ENCODE results near the gene SLC25A34. TPM values are rescaled to one million over a fixed set of nuclear protein-coding genes. Genes with fewer than 3 reads are reported as not detected.

The SLC25A34 gene
- total RNA-seq, 1 experiment from 2014 or later, result 1.1 TPM

DNA sequence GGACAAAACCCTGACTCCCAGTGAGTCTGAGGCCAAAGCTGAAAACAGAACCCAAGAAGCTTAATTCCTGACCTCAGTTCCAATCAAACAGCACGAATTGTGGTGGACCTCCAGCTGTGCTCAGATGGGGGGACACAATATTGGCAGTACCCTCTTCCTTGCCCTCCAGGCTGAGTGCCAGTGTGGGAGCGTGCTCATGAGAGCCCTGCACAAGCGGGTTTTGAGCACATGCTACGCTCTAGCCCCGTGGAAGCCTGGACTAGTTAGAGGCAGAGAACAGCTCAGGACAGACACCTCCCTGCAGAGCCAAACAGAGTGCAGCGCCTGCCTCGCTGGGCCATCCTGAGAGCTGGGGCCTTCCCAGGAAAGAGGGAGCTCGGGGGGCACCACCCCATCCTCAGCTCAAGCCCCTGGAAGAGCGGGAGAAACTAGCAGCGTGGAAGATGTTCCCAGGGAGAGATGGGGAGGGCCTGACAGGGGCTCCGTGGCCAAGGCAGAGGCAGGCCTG, 2.8 kb upstream of the SLC25A34 start:
- no peak for DNase-seq (ENCODE audit: low spot score)
- CTCF ChIA-PET, result interaction anchor here (2.7 kb wide), 1 partner anchor 8 kb away, joined by 15 read pairs; no protein-coding TSS in a partner anchor
- H3K27ac Mint-ChIP-seq, result no peak overlapping the region

DNA sequence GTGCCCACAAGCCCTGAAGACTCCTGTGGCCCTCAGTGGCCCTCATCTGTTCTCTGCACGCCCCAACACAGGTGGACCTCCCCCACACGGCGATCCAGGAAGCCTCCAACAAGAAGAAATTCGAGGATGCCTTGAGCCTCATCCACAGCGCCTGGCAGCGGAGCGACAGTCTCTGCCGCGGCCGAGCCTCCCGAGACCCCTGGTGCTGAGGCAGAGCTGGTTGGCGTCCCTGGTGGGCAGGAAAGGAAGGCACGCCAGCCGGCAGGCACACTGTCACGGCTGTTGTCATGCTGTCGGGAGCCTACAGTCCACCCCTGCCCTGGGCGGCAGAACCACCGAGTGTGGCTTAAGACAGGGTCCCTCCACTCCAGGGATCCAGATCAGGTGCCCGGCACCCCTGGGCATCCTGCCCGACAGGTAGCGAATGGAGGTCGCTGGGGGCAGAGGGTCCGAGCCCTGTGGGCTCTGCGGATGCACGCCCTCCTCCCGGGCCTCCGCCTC, 2.3 kb upstream of the SLC25A34 start:
- Mint-ChIP-seq H3K9me3 (no peaks in the 10 kb centered on the region), H3K4me1 (no peaks in the 10 kb centered on the region), H3K36me3 (peaks cover 9% of the 10 kb centered on the region; the same call in 1 of the 2 replicates), H3K27ac (no peak overlapping the region), H3K4me3 (no peak overlapping the region), H3K27me3 (ENCODE audit: low read depth) (no peaks in the 10 kb centered on the region)
- DNase-seq (ENCODE audit: low spot score) (no peak), ATAC-seq (no peak)
- CTCF ChIA-PET, result no interaction called here
- POLR2A ChIA-PET, result no interaction called here
- TF ChIP-seq ZNF219 (CRISPR knock-in tag; IDR thresholded peaks at IDR 0.05; ENCODE audit: borderline replicate concordance), result no peak
- no peak for TF ChIP-seq ZNF138 (CRISPR knock-in tag; conservative IDR thresholded peaks at IDR 0.05)
- TF ChIP-seq, protein P1, sequence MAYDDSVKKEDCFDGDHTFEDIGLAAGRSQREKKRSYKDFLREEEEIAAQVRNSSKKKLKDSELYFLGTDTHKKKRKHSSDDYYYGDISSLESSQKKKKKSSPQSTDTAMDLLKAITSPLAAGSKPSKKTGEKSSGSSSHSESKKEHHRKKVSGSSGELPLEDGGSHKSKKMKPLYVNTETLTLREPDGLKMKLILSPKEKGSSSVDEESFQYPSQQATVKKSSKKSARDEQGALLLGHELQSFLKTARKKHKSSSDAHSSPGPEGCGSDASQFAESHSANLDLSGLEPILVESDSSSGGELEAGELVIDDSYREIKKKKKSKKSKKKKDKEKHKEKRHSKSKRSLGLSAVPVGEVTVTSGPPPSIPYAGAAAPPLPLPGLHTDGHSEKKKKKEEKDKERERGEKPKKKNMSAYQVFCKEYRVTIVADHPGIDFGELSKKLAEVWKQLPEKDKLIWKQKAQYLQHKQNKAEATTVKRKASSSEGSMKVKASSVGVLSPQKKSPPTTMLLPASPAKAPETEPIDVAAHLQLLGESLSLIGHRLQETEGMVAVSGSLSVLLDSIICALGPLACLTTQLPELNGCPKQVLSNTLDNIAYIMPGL (CRISPR knock-in tag; IDR thresholded peaks at IDR 0.05), result no peak
- no peak for TF ChIP-seq SMAD4 (CRISPR knock-in tag; IDR thresholded peaks at IDR 0.05)
- TF ChIP-seq, protein P2, sequence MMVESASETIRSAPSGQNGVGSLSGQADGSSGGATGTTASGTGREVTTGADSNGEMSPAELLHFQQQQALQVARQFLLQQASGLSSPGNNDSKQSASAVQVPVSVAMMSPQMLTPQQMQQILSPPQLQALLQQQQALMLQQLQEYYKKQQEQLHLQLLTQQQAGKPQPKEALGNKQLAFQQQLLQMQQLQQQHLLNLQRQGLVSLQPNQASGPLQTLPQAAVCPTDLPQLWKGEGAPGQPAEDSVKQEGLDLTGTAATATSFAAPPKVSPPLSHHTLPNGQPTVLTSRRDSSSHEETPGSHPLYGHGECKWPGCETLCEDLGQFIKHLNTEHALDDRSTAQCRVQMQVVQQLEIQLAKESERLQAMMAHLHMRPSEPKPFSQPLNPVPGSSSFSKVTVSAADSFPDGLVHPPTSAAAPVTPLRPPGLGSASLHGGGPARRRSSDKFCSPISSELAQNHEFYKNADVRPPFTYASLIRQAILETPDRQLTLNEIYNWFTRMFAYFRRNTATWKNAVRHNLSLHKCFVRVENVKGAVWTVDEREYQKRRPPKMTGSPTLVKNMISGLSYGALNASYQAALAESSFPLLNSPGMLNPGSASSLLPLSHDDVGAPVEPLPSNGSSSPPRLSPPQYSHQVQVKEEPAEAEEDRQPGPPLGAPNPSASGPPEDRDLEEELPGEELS (CRISPR knock-in tag; IDR thresholded peaks at IDR 0.05), result no peak
- no peak for TF ChIP-seq SMAD3 (CRISPR knock-in tag; IDR thresholded peaks at IDR 0.05; ENCODE audit: borderline replicate concordance)

More for the DNA sequence above, 2.8 kb upstream of the SLC25A34 start:
- no peak for ATAC-seq
- Mint-ChIP-seq H3K27me3 (ENCODE audit: low read depth) (no peaks in the 10 kb centered on the region), H3K4me3 (no peak overlapping the region), H3K36me3 (peaks cover 11% of the 10 kb centered on the region; the same call in 1 of the 2 replicates), H3K4me1 (no peaks in the 10 kb centered on the region), H3K9me3 (no peaks in the 10 kb centered on the region)
- TF ChIP-seq TCF7 (CRISPR knock-in tag; IDR thresholded peaks at IDR 0.05; ENCODE audit: low read depth) (no peak), NFE2L1 (CRISPR knock-in tag; IDR thresholded peaks at IDR 0.05) (no peak), ATF1 (CRISPR knock-in tag; IDR thresholded peaks at IDR 0.05) (no peak), ZNF263 (CRISPR knock-in tag; IDR thresholded peaks at IDR 0.05; ENCODE audit: low read depth) (no peak), ZNF396 (CRISPR knock-in tag; IDR thresholded peaks at IDR 0.05; ENCODE audit: borderline replicate concordance) (no peak), TEAD1 (CRISPR knock-in tag; IDR thresholded peaks at IDR 0.05) (no peak), IRF2 (CRISPR knock-in tag; IDR thresholded peaks at IDR 0.05; ENCODE audit: borderline replicate concordance, low read depth) (no peak), ZNF671 (CRISPR knock-in tag; IDR thresholded peaks at IDR 0.05) (no peak), JUN (CRISPR knock-in tag; IDR thresholded peaks at IDR 0.05) (no peak), NFYB (CRISPR knock-in tag; conservative IDR thresholded peaks at IDR 0.05; ENCODE audit: low read depth) (no peak), ZNF121 (CRISPR knock-in tag; IDR thresholded peaks at IDR 0.05) (no peak)
- TF ChIP-seq, protein P3, sequence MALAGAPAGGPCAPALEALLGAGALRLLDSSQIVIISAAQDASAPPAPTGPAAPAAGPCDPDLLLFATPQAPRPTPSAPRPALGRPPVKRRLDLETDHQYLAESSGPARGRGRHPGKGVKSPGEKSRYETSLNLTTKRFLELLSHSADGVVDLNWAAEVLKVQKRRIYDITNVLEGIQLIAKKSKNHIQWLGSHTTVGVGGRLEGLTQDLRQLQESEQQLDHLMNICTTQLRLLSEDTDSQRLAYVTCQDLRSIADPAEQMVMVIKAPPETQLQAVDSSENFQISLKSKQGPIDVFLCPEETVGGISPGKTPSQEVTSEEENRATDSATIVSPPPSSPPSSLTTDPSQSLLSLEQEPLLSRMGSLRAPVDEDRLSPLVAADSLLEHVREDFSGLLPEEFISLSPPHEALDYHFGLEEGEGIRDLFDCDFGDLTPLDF (CRISPR knock-in tag; IDR thresholded peaks at IDR 0.05), result no peak
- TF ChIP-seq, protein P4, sequence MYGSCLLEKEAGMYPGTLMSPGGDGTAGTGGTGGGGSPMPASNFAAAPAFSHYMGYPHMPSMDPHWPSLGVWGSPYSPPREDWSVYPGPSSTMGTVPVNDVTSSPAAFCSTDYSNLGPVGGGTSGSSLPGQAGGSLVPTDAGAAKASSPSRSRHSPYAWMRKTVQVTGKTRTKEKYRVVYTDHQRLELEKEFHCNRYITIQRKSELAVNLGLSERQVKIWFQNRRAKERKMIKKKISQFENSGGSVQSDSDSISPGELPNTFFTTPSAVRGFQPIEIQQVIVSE (CRISPR knock-in tag; IDR thresholded peaks at IDR 0.05; ENCODE audit: borderline replicate concordance), result no peak
- TF ChIP-seq, protein P5, sequence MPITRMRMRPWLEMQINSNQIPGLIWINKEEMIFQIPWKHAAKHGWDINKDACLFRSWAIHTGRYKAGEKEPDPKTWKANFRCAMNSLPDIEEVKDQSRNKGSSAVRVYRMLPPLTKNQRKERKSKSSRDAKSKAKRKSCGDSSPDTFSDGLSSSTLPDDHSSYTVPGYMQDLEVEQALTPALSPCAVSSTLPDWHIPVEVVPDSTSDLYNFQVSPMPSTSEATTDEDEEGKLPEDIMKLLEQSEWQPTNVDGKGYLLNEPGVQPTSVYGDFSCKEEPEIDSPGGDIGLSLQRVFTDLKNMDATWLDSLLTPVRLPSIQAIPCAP (CRISPR knock-in tag; IDR thresholded peaks at IDR 0.05), result no peak
- TF ChIP-seq, protein P6, sequence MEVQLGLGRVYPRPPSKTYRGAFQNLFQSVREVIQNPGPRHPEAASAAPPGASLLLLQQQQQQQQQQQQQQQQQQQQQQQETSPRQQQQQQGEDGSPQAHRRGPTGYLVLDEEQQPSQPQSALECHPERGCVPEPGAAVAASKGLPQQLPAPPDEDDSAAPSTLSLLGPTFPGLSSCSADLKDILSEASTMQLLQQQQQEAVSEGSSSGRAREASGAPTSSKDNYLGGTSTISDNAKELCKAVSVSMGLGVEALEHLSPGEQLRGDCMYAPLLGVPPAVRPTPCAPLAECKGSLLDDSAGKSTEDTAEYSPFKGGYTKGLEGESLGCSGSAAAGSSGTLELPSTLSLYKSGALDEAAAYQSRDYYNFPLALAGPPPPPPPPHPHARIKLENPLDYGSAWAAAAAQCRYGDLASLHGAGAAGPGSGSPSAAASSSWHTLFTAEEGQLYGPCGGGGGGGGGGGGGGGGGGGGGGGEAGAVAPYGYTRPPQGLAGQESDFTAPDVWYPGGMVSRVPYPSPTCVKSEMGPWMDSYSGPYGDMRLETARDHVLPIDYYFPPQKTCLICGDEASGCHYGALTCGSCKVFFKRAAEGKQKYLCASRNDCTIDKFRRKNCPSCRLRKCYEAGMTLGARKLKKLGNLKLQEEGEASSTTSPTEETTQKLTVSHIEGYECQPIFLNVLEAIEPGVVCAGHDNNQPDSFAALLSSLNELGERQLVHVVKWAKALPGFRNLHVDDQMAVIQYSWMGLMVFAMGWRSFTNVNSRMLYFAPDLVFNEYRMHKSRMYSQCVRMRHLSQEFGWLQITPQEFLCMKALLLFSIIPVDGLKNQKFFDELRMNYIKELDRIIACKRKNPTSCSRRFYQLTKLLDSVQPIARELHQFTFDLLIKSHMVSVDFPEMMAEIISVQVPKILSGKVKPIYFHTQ (CRISPR knock-in tag; IDR thresholded peaks at IDR 0.05), result no peak
- TF ChIP-seq, protein P7, sequence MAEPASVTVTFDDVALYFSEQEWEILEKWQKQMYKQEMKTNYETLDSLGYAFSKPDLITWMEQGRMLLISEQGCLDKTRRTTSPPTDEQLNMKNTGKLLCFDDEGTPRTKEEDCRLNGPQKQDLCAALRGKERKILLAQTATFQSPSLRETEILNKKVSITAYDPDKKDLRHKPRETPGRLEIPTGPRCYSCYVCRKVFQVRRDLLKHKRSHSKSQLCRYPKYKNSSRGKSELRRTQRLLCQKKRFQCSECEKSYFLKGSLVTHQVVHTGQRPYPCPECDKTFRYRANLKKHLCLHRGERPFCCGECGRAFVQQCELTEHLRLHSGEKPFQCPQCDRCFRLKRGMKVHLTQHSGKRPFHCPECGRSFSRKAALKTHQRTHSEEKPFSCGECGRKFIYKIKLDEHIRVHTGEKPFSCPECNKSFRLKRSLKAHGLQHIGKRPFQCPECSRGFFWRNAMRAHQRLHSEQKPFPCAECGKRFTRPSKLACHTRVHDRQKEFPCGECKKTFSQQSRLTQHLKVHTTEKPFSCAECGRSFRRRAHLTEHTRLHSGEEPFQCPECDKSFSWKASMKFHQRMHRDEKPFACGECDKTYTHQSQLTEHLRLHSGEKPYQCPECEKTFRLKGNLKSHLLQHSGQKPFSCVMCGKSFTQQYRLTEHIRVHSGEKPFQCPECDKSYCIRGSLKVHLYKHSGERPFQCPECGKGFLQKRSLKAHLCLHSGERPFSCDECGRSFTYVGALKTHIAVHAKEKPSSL (CRISPR knock-in tag; conservative IDR thresholded peaks at IDR 0.05), result no peak
- TF ChIP-seq, protein P8, sequence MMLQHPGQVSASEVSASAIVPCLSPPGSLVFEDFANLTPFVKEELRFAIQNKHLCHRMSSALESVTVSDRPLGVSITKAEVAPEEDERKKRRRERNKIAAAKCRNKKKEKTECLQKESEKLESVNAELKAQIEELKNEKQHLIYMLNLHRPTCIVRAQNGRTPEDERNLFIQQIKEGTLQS (CRISPR knock-in tag; conservative IDR thresholded peaks at IDR 0.05), result no peak
- POLR2A ChIA-PET, result no interaction called here

All from WTC11 (cell line).